MV-4-11 (cell line): ENCODE results near the gene ACAA1.
A peak's percentile ranks its signal among the peaks of the same experiment; 100 is the strongest.
"Not testable (repeated sequence)": the region's sequence is repeated elsewhere in the genome, so short reads cannot be mapped to it uniquely, and the experiment has no call there.

Experiments used
- DNase-seq: peaks from one replicate; lab custom pipeline; 2025; lab: John Stamatoyannopoulos, UW

Gene ACAA1

GRCh38 chr3:38135621-38136277 is 1.2 kb downstream of the ACAA1 start:
- DNase-seq, result peak; percentile 63

- not testable (repeated sequence) for DNase-seq
These were observed 2.3 kb downstream of the ACAA1 start for GRCh38 chr3:38134517-38135143.

- no peak for DNase-seq
These were observed 3.1 kb downstream of the ACAA1 start for GRCh38 chr3:38133557-38134405.

GRCh38 chr3:38133209-38133556 is 3.7 kb downstream of the ACAA1 start:
- DNase-seq, result no peak

- no peak for DNase-seq
These were observed 5.1 kb downstream of the ACAA1 start for GRCh38 chr3:38131621-38132369.

- DNase-seq, result no peak
These were observed 6.3 kb downstream of the ACAA1 start for GRCh38 chr3:38130631-38131065.

- DNase-seq, result no peak
These were observed 7.9 kb downstream of the ACAA1 start for GRCh38 chr3:38129058-38129457.

- no peak for DNase-seq
These were observed 8.6 kb downstream of the ACAA1 start for GRCh38 chr3:38128303-38128655.

- peak; percentile 22 for DNase-seq
These were observed 9.2 kb downstream of the ACAA1 start for GRCh38 chr3:38127611-38128302.

- DNase-seq, result no peak
These were observed 10.6 kb downstream of the ACAA1 start for GRCh38 chr3:38126121-38126892.

- no peak for DNase-seq
These were observed 11.4 kb downstream of the ACAA1 start for GRCh38 chr3:38125305-38126120.

GRCh38 chr3:38124324-38125122 is 12.4 kb downstream of the ACAA1 start:
- DNase-seq, result no peak

- DNase-seq, result no peak
These were observed 14.1 kb downstream of the ACAA1 start for GRCh38 chr3:38122712-38123290.

- no peak for DNase-seq
These were observed 15.0 kb downstream of the ACAA1 start for GRCh38 chr3:38121832-38122461.

GRCh38 chr3:38121451-38121831 is 15.5 kb downstream of the ACAA1 start:
- DNase-seq, result no peak

- DNase-seq, result no peak
These were observed 16.1 kb downstream of the ACAA1 start for GRCh38 chr3:38120693-38121450.

- DNase-seq, result no peak
These were observed 16.9 kb downstream of the ACAA1 start for GRCh38 chr3:38119821-38120692.
